KOPT-K1 (cell line): ENCODE results near the gene CAMKMT.

Experiments used
- H3K27ac ChIP-seq: fragments of 200-600 bp; sonication (generic); 2 replicates; pipeline ENCODE4 v1.5.1; 2016; ENCODE audit warnings: antibody characterized with exemption, mild to moderate bottlenecking, low read depth, low read length; ENCODE audit not compliant: poor library complexity, severe bottlenecking
- H3K36me3 ChIP-seq: fragments of 200-600 bp; sonication (generic); 2 replicates; pipeline ENCODE4 v1.5.1; 2017; ENCODE audit warnings: antibody characterized with exemption, mild to moderate bottlenecking, low read length, moderate library complexity; ENCODE audit not compliant: insufficient read depth
- H3K9me3 ChIP-seq: fragments of 200-600 bp; sonication (generic); 2 replicates; pipeline ENCODE4 v1.5.1; 2017; ENCODE audit warnings: antibody characterized with exemption, low read length, mild to moderate bottlenecking; ENCODE audit not compliant: insufficient read depth, poor library complexity, severe bottlenecking

CAMKMT gene

DNA sequence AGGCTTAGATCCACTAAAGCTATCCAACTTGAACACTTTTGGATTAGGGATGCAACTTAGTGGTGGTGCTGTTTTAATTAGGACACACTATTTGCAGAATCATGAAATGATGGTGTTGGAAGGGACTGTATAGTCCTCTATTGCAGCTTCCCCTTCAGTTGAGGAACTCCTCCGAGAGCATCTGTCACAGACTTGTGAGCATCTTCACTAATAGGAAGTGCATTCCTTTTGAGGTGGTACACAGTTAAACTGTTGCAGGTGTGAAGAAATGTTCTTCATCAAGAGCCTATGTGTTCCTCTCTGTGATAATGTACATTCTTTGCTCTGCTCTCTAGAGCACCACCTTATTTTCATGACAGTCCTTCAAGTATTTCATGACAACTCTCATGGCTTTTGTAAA lies 197.4 kb downstream of the CAMKMT start:
- no peak overlapping the region for H3K27ac ChIP-seq
- H3K36me3 ChIP-seq: no peaks in the 10 kb centered on the region
- no peaks in the 10 kb centered on the region for H3K9me3 ChIP-seq

GRCh38 chr2:44560352-44560751 lies 198.6 kb downstream of the CAMKMT start:
- Histone ChIP-seq H3K9me3 (no peaks in the 10 kb centered on the region), H3K36me3 (no peaks in the 10 kb centered on the region), H3K27ac (no peak overlapping the region)

GRCh38 chr2:44560941-44561340 lies 199.2 kb downstream of the CAMKMT start:
- H3K36me3 ChIP-seq: no peaks in the 10 kb centered on the region
- no peaks in the 10 kb centered on the region for H3K9me3 ChIP-seq
- no peak overlapping the region for H3K27ac ChIP-seq

DNA sequence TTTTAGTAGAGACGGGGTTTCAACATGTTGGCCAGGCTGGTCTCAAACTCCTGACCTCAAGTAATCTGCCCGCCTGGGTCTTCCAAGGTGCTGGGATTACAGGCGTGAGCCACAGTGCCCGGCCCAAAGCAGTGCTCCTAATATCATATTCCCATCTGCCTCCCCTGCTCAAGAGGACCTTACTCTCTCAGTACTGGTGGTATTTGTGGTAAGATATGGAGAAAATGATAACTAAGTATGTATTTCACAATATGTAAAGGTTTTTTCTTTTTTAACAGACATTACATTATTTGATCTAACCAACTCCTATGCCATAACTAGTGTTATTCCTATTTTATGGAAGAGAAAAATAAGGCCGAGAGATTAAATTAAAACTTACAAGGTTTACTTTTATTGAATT lies 201.0 kb downstream of the CAMKMT start:
- H3K36me3 ChIP-seq: no peaks in the 10 kb centered on the region
- no peaks in the 10 kb centered on the region for H3K9me3 ChIP-seq
- no peak overlapping the region for H3K27ac ChIP-seq

DNA sequence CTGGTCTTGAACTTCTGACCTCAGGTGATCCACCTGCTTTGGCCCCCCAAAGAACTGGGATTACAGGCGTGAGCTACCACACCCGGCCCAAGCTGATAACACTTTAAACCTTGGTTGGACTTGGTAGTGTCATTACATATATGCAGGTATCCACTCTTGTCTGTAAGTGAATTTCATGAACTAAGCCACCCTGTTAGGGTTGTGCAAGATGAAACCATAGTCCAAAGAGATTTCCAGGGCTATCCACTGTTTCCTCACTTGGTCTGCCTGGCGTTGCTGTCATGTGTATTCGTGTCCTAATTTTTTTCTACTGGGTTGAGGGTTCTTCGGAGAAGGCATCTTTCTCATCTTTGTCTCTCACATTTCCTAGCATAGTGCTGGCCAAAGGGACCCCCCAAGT lies 203.0 kb downstream of the CAMKMT start:
- no peaks in the 10 kb centered on the region for H3K36me3 ChIP-seq
- H3K27ac ChIP-seq: no peak overlapping the region
- H3K9me3 ChIP-seq: no peaks in the 10 kb centered on the region

- Histone ChIP-seq H3K36me3 (no peaks in the 10 kb centered on the region), H3K27ac (no peak overlapping the region), H3K9me3 (no peaks in the 10 kb centered on the region)
Observed at GRCh38 chr2:44566059-44566458, 204.3 kb downstream of the CAMKMT start.

DNA sequence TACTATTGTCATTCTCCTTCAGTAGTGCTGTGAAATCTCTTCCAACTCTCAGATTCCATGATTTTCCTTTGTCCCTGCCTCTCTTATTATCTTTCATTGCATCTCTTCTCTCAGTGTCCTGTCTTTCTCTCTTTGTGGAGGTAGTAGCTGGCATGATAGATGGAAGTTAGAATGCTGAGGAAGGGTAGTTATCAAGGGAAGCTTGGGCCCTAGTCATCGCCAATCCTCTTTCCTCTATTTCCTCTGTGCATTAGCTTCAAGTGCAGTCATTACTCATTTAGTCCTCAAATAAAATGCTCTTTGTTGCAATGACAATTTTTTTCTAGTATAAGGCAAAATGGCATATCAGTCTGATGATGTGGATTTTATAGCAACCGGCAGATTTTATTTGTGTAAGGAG lies 207.7 kb downstream of the CAMKMT start:
- Histone ChIP-seq H3K27ac (no peak overlapping the region), H3K9me3 (no peaks in the 10 kb centered on the region), H3K36me3 (no peaks in the 10 kb centered on the region)

- no peak overlapping the region for H3K27ac ChIP-seq
Observed at GRCh38 chr2:44570271-44570670, 208.5 kb downstream of the CAMKMT start.

DNA sequence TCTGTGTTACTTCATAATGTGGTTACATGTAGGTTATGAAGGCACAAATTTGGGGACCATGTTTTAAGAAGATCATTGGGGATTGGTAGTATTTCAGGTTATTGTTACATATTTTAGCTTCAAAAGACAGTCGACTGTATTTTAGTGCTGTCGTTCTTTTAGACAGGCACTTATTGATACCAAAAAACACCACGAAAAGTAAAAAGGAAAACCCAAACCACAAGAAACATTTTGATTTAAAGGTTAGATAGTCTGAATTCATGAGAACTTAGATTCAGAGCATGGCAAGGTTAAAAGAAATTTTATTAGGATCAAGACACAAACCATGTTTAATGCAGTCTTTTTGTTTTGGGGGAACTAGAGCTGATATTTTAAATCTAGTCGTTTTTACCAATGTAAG lies 209.0 kb downstream of the CAMKMT start:
- Histone ChIP-seq H3K27ac (no peak overlapping the region), H3K36me3 (no peaks in the 10 kb centered on the region), H3K9me3 (no peaks in the 10 kb centered on the region)

More at GRCh38 chr2:44570271-44570670, 208.5 kb downstream of the CAMKMT start:
- Histone ChIP-seq H3K9me3 (no peaks in the 10 kb centered on the region), H3K36me3 (no peaks in the 10 kb centered on the region)

DNA sequence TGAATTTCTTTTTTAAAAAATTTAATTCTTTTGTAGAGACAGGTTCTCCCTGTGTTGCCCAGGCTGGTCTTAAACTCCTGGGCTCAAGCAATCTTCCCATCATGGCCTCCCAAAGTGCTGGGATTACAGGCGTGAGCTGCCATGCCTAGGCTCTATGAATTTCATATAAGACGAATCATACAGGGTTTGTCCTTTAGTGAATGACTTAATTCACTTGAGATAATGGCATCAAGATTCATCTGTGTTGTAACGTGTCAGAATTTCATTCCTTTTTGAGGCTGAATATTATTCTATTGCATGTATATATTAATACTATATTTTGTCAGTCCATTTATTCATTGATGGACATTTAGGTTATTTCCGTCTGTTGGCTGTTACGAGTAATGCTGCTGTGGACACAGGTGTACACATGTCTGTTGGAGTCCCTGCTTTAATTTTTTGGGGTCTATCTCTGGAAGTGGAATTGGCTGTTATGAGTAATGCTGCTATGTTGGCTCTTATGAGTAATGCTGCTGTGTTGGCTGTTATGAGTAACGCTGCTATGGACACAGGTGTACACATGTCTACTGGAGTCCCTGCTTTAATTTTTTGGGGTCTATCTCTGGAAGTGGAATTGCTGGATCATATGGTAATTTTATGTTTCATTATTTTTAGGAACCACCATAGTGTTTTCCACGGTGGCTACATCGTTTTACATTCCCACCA lies 210.6 kb downstream of the CAMKMT start:
- Histone ChIP-seq H3K9me3 (no peaks in the 10 kb centered on the region), H3K36me3 (no peaks in the 10 kb centered on the region), H3K27ac (no peak overlapping the region)

- Histone ChIP-seq H3K27ac (no peak overlapping the region), H3K9me3 (no peaks in the 10 kb centered on the region), H3K36me3 (no peaks in the 10 kb centered on the region)
Observed at GRCh38 chr2:44573996-44574395, 212.2 kb downstream of the CAMKMT start.

- H3K9me3 ChIP-seq: no peaks in the 10 kb centered on the region
- no peak overlapping the region for H3K27ac ChIP-seq
- H3K36me3 ChIP-seq: no peaks in the 10 kb centered on the region
Observed at GRCh38 chr2:44578471-44579093, 216.8 kb downstream of the CAMKMT start.

DNA sequence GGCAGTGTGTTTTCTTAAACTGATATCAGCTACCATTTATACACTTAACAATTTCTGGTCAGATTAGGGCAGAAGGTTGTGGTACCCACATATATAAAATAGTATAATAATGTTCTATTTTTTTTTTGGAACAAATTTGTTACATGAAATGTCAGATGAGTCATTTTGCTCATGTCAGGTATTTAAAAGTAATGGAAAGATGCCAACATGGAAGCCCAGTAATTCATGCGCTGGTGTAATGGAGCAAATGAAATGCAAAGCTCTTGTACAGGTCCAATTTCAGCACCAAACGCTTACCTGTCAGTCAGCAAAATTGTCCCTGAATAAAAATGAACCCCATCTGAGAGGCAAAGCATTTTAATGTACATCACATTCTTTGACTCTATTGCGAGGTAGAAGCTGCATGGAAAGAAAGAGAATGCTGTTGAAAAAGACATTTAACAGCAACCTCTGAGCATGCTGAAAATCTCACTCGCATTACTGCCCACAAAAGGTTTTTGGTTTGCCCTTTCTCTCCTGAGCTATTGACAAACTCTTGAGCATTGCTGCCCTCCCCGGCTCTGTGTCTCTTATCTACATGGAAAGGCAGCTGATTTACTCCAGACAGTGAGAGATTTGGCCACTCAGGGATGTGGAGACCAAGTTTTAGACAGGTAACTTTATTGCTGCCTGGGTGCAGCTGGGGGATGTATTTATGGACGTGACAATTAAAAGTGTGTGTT lies 217.5 kb downstream of the CAMKMT start:
- Histone ChIP-seq H3K9me3 (no peaks in the 10 kb centered on the region), H3K36me3 (no peaks in the 10 kb centered on the region), H3K27ac (no peak overlapping the region)

DNA sequence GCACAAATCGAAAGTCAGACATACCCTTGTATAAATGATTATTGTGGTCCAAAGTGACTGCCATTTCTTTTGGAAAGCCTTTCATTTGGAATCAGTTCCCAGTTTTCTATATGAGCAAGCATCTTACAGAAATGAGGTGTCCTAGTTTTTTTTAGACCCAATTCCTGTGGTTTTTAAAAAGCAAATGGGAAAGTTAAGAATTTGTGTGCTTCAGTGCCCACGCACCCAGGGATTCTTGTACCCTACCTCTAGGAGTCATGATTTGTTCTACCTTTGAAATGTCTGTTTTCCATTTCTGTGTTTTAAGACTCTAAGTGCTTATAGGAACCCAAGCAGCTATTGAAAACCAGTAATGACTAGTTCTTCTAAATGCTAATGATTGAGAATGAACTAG lies 218.1 kb downstream of the CAMKMT start:
- Histone ChIP-seq H3K36me3 (no peaks in the 10 kb centered on the region), H3K9me3 (no peaks in the 10 kb centered on the region), H3K27ac (no peak overlapping the region)

DNA sequence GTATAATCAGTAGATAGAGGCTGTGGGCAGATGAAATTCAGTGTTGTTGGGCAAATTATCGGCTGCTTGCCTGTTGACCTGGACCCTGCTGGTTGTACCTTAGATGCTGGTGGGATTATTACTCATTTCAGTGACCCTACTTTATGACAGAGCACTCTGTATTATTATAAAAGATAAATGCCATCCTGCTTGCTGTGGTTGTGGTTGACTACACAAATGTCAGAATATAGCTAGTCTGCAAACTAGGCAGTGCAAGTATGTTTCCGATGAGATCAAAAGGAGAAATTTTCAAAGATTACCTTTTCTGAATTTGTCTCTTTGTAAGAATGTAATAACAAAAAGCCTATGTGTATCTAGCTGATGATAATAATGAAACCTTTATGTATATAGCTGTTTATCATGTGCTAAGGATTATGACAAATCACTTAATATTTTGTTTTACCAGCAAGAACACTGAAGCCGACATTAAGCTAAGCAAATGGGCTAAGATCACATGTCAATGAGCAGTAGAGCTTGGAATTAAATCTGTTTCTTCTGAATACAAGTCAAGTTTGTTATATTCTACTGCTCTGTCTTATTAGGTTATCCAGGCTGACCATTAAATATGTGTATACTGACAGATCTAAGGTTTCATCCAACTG lies 219.2 kb downstream of the CAMKMT start:
- Histone ChIP-seq H3K9me3 (no peaks in the 10 kb centered on the region), H3K27ac (no peak overlapping the region), H3K36me3 (no peaks in the 10 kb centered on the region)
